AG04449 (cell line): ENCODE measurements around the gene PRKG1.

ENCODE experiments used
- CTCF ChIA-PET: fragments of 350-600 bp; formaldehyde crosslinking; extraction: SDS; loops from one replicate; lab custom pipeline; 2021; ENCODE audit warnings: antibody characterized with exemption; lab: Yijun Ruan, JAX
- POLR2A ChIA-PET: fragments of 400-600, 350-600 bp; formaldehyde crosslinking; extraction: SDS; loops from one replicate; lab custom pipeline; 2020; ENCODE audit warnings: antibody characterized with exemption, inconsistent platforms; lab: Yijun Ruan, JAX
- DNase-seq: peaks from one replicate; pipeline ENCODE4 v3.0.0-alpha.2; 2010; ENCODE audit warnings: low read depth, low spot score
- H3K4me3 ChIP-seq: 2 replicates; pipeline ENCODE4 v1.5.1; 2011; ENCODE audit warnings: low read depth, mild to moderate bottlenecking, control low read depth, low read length
- TF ChIP-seq, protein P1 (sequence below): IDR thresholded peaks from one replicate; pipeline ENCODE4 v1.5.1; 2011; ENCODE audit warnings: mild to moderate bottlenecking, moderate library complexity, low read length, control low read depth, inconsistent platforms; ENCODE audit not compliant: insufficient read depth; ENCODE audit errors: missing control alignments

Gene PRKG1

DNA sequence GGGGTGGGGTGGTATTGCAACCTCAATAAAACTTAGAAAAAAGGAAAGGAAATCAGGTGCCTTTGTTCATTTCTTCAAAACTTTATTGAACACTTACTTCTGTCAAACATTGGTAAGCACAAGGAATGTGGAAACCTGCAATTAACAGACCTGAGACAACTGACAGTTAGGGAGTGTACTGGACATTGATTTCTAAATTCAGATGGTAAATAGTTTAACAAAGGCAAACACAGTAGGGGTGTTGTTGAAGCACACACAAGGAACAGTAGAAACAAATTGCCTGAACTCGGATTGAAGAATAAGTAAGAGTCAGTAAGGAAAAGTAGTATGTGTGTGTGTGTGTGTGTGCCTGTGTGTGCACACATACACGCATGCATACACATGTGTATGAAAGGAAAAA lies 516.5 kb downstream of the PRKG1 start:
- CTCF ChIA-PET = no interaction called here
- no peak overlapping the region for H3K4me3 ChIP-seq
- POLR2A ChIA-PET = no interaction called here
- TF ChIP-seq, protein P1, sequence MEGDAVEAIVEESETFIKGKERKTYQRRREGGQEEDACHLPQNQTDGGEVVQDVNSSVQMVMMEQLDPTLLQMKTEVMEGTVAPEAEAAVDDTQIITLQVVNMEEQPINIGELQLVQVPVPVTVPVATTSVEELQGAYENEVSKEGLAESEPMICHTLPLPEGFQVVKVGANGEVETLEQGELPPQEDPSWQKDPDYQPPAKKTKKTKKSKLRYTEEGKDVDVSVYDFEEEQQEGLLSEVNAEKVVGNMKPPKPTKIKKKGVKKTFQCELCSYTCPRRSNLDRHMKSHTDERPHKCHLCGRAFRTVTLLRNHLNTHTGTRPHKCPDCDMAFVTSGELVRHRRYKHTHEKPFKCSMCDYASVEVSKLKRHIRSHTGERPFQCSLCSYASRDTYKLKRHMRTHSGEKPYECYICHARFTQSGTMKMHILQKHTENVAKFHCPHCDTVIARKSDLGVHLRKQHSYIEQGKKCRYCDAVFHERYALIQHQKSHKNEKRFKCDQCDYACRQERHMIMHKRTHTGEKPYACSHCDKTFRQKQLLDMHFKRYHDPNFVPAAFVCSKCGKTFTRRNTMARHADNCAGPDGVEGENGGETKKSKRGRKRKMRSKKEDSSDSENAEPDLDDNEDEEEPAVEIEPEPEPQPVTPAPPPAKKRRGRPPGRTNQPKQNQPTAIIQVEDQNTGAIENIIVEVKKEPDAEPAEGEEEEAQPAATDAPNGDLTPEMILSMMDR = no peak
- DNase-seq = no peak

DNA sequence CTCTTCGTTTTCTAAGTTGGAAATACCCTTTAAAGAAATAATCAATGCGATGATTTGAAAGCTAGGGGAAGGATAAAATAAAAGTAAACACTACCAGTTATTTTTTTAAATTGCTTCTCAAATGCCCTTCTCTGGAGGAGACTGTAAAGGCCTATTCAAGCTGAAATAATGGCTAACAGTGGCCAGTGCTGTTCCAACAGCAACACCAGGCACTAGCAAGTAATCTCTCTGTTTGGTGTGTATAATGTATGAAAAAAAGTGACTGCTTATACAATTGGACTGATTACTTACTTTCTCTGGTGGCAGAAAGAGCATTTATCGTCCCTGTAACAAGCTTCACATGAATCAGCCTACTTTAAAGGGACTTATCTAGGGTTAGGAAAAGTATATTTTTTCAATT lies 522.4 kb downstream of the PRKG1 start:
- CTCF ChIA-PET = no interaction called here
- POLR2A ChIA-PET = no interaction called here

DNA sequence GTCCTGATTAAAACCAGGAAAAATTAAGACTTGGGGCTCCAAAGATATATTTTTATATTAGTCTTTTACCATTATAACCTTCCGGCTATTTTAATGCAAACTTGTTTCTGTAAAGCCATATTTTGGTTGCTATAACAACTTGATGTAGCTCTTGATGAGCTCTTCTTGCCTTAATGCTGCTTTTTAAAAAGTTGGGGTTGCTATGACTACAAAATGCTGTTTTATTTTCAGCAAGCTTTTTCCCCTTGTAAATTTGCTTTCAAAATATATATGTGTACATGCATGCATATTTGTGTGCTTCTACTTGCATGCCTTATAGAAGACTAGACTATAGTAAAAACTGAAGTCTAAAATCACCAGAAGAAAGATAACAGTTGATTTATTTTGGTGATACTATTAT lies 525.4 kb downstream of the PRKG1 start:
- no peak for DNase-seq
- POLR2A ChIA-PET = no interaction called here
- TF ChIP-seq, protein P1 = no peak

More for the DNA sequence above, 522.4 kb downstream of the PRKG1 start:
- H3K4me3 ChIP-seq = no peak overlapping the region
- TF ChIP-seq, protein P1 = no peak
- no peak for DNase-seq

DNA sequence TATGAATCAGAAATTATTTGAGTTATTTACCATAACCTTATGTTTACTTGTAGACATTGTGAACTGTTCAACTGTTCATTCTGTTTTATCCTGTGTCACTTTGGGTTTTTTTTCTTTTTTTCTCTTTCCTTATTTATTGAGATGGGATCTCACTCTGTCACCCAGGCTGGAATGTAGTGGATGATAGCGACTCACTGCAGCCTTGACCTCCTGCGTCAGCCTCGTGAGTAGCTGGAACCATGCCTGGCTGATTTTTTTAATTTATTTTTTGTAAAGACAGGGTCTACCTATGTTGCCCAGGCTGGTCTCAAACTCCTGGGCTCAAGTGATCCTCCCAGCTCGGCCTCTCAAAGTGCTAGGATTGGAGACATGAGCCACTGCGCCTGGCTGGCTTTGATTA lies 528.0 kb downstream of the PRKG1 start:
- TF ChIP-seq, protein P1 = no peak
- no peak for DNase-seq
- H3K4me3 ChIP-seq = no peak overlapping the region
- ChIA-PET POLR2A (no interaction called here), CTCF (no interaction called here)

More for the DNA sequence above, 525.4 kb downstream of the PRKG1 start:
- H3K4me3 ChIP-seq = no peak overlapping the region
- CTCF ChIA-PET = interaction anchor here (0.8 kb wide), 1 partner anchor 13 kb away, joined by 3 read pairs; no protein-coding TSS in a partner anchor

DNA sequence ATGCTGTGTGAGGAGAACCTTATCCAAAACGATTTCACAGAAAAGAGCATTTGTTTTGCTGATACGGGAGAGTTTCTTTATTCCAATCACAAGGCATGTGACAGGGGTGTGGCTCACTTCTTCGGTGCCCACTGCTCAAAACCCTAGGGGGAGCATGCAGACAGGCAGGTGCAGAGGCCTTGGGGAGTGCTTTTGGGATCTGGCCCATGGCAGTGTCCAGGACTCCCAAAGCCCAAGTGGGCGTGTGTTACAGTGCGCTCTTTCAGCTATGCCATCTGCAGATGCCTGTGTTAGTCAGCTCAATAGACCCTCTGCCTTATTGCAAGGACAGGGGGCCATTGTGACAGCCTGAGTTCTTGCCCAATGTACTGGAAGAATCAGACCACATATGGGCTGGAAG lies 530.3 kb downstream of the PRKG1 start:
- no peak for DNase-seq
- ChIA-PET CTCF (interaction anchor here (1.1 kb wide), 1 partner anchor 36 kb away, joined by 3 read pairs; no protein-coding TSS in a partner anchor), POLR2A (no interaction called here)
- H3K4me3 ChIP-seq = no peak overlapping the region
- TF ChIP-seq, protein P1 = no peak

DNA sequence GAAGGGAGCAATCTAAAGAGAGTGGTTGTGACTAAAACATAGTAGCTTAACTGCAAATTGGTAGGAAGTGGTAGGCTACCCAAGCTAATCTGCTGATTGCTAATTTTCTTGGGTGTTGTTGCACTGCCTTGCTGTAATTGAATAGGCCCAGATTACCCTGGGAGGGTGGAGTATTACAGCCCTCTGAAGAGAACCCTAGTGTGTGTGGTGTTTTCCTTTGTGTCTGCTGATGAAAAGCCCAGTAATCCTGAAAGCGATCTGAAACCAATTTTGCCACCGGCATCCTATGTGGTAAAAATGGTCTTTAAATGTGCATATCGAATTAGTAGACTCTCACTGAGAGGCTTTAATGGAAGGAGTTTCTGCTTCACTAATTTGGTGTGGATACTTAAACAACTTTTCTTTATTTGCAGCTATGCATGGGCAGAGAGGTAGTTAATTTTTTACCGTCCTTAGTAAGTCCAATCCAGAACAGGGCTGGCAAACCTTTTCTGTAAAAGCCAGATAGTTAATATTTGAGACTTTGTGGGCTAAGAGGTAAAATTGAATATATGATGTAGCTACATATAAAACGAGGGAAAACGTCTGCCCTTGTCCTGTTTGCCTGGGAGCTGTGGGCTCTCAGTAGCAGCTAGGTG lies 532.7 kb downstream of the PRKG1 start:
- POLR2A ChIA-PET = no interaction called here
- no peak overlapping the region for H3K4me3 ChIP-seq
- CTCF ChIA-PET = no interaction called here
- DNase-seq = no peak
- TF ChIP-seq, protein P1 = no peak
